Astrocyte (in vitro differentiated cells and primary cell): Measurements from ENCODE around the gene MRPS23. TPM values are rescaled to one million over a fixed set of nuclear protein-coding genes. Genes with fewer than 3 reads are reported as not detected.

Experiments used
- DNase-seq: peaks from one replicate; pipeline ENCODE4 v3.0.0-alpha.2; 2010; ENCODE audit warnings: low read depth
- FAIRE-seq: peaks from 2 replicates; lab custom pipeline; 2011; peaks lifted over from hg19 to GRCh38; lab: Jason Lieb, UNC
- H2AFZ ChIP-seq: 2 replicates; pipeline ENCODE4 v1.6.0; 2012; ENCODE audit warnings: low read depth, low read length, inconsistent platforms
- H3K27ac ChIP-seq: 2 replicates; pipeline ENCODE4 v1.5.1; 2011; ENCODE audit warnings: low read depth, low read length, inconsistent platforms
- H3K27me3 ChIP-seq: 2 replicates; pipeline ENCODE4 v1.6.0; 2011; ENCODE audit warnings: low read length, inconsistent platforms; ENCODE audit not compliant: insufficient read depth
- H3K36me3 ChIP-seq: 2 replicates; pipeline ENCODE4 v1.5.1; 2011; ENCODE audit warnings: low read length, inconsistent platforms; ENCODE audit not compliant: insufficient read depth
- H3K4me1 ChIP-seq: 2 replicates; pipeline ENCODE4 v1.5.1; 2011; ENCODE audit warnings: low read length, inconsistent platforms; ENCODE audit not compliant: insufficient read depth
- H3K4me2 ChIP-seq: 2 replicates; pipeline ENCODE4 v1.6.0; 2012; ENCODE audit warnings: low read length, inconsistent platforms
- H3K4me3 ChIP-seq: 2 replicates; pipeline ENCODE4 v1.5.1; 2011; ENCODE audit warnings: low read depth, mild to moderate bottlenecking, low read length, inconsistent platforms; ENCODE audit not compliant: insufficient read depth
- H3K79me2 ChIP-seq: 2 replicates; pipeline ENCODE4 v1.6.0; 2012; ENCODE audit warnings: mild to moderate bottlenecking, low read length, inconsistent platforms; ENCODE audit not compliant: insufficient read depth
- H3K9ac ChIP-seq: 2 replicates; pipeline ENCODE4 v1.6.0; 2012; ENCODE audit warnings: mild to moderate bottlenecking, low read length, inconsistent platforms
- H3K9me3 ChIP-seq: 2 replicates; pipeline ENCODE4 v1.5.1; 2012; ENCODE audit warnings: low read depth, mild to moderate bottlenecking, low read length, inconsistent platforms; ENCODE audit not compliant: insufficient read depth
- H4K20me1 ChIP-seq: 2 replicates; pipeline ENCODE4 v1.6.0; 2012; ENCODE audit warnings: low read length, inconsistent platforms; ENCODE audit not compliant: insufficient read depth
- H3K27ac Mint-ChIP-seq: one replicate; pipeline ENCODE4 v1.8.0; 2021; ENCODE audit warnings: mild to moderate bottlenecking, mixed read lengths; ENCODE audit not compliant: unreplicated experiment
- H3K27me3 Mint-ChIP-seq: one replicate; pipeline ENCODE4 v1.8.0; 2021; ENCODE audit warnings: low read depth, mixed read lengths; ENCODE audit not compliant: unreplicated experiment
- H3K36me3 Mint-ChIP-seq: one replicate; pipeline ENCODE4 v1.8.0; 2021; ENCODE audit warnings: low read depth, mixed read lengths; ENCODE audit not compliant: unreplicated experiment
- H3K4me1 Mint-ChIP-seq: one replicate; pipeline ENCODE4 v1.8.0; 2021; ENCODE audit warnings: low read depth, mixed read lengths; ENCODE audit not compliant: unreplicated experiment
- H3K4me3 Mint-ChIP-seq: one replicate; pipeline ENCODE4 v1.8.0; 2021; ENCODE audit warnings: mild to moderate bottlenecking, moderate library complexity, mixed read lengths; ENCODE audit not compliant: unreplicated experiment
- H3K9me3 Mint-ChIP-seq: one replicate; pipeline ENCODE4 v1.8.0; 2021; ENCODE audit warnings: mild to moderate bottlenecking, mixed read lengths; ENCODE audit not compliant: unreplicated experiment
- CTCF ChIP-seq: IDR thresholded peaks from 2 replicates; pipeline ENCODE4 v1.5.1; 2011; ENCODE audit warnings: low read depth, mild to moderate bottlenecking, inconsistent platforms, low read length, moderate library complexity; ENCODE audit not compliant: insufficient read depth
- EZH2 ChIP-seq: IDR thresholded peaks from 2 replicates; pipeline ENCODE4 v1.6.1; 2012; ENCODE audit warnings: mild to moderate bottlenecking, low read length, inconsistent platforms; ENCODE audit not compliant: insufficient read depth
- total RNA-seq: library from RNA; stranded (reverse); gene quantifications from 2 replicates; pipeline ENCODE4 v1.2.1, GENCODE V29; 2021

The MRPS23 gene
- total RNA-seq, 1 donor from 2014 or later: 61.3 TPM

- DNase-seq (peak; percentile 91), FAIRE-seq (peak; percentile 89)
- H3K4me1 ChIP-seq: peaks cover 34% of the 10 kb centered on the region
- peaks cover 7% of the 10 kb centered on the region for H3K36me3 ChIP-seq
- TF ChIP-seq CTCF (peak; percentile 34), EZH2 (no peak)
- no peak overlapping the region for H3K4me3 Mint-ChIP-seq
- no peaks in the 10 kb centered on the region for H4K20me1 ChIP-seq
- no peaks in the 10 kb centered on the region for H3K9me3 ChIP-seq
- no peaks in the 10 kb centered on the region for H3K27me3 ChIP-seq
- H3K4me3 ChIP-seq: no peak overlapping the region
- H3K79me2 ChIP-seq: no peaks in the 10 kb centered on the region
- H3K9me3 Mint-ChIP-seq: no peaks in the 10 kb centered on the region
- H3K27me3 Mint-ChIP-seq: no peaks in the 10 kb centered on the region
- H3K27ac ChIP-seq: peak overlapping the region; percentile 79
- H2AFZ ChIP-seq: peak overlapping the region; percentile 62
- H3K36me3 Mint-ChIP-seq: peaks cover 24% of the 10 kb centered on the region
- H3K4me2 ChIP-seq: peak overlapping the region; percentile 77
- peak overlapping the region; percentile 60 for H3K9ac ChIP-seq
- peak overlapping the region; percentile 95 for H3K27ac Mint-ChIP-seq
- H3K4me1 Mint-ChIP-seq: peaks cover 52% of the 10 kb centered on the region
These were observed 18.4 kb upstream of the MRPS23 start for GRCh38 chr17:57868007-57868909.

GRCh38 chr17:57867126-57867525 is 17.3 kb upstream of the MRPS23 start:
- no peaks in the 10 kb centered on the region for H3K9me3 Mint-ChIP-seq
- H3K27ac ChIP-seq: no peak overlapping the region
- no peak overlapping the region for H3K4me2 ChIP-seq
- no peaks in the 10 kb centered on the region for H3K9me3 ChIP-seq
- no peaks in the 10 kb centered on the region for H3K79me2 ChIP-seq
- peaks cover 7% of the 10 kb centered on the region for H3K36me3 ChIP-seq
- peak overlapping the region; percentile 95 for H3K27ac Mint-ChIP-seq
- peaks cover 33% of the 10 kb centered on the region for H3K4me1 ChIP-seq
- no peaks in the 10 kb centered on the region for H3K27me3 ChIP-seq
- peaks cover 48% of the 10 kb centered on the region for H3K4me1 Mint-ChIP-seq
- H3K27me3 Mint-ChIP-seq: no peaks in the 10 kb centered on the region
- no peaks in the 10 kb centered on the region for H4K20me1 ChIP-seq
- no peak overlapping the region for H3K4me3 ChIP-seq
- no peak overlapping the region for H2AFZ ChIP-seq
- TF ChIP-seq EZH2 (no peak), CTCF (no peak)
- H3K36me3 Mint-ChIP-seq: peaks cover 25% of the 10 kb centered on the region
- H3K4me3 Mint-ChIP-seq: no peak overlapping the region
- H3K9ac ChIP-seq: peak overlapping the region; percentile 60
- FAIRE-seq: no peak
- no peak for DNase-seq

GRCh38 chr17:57866723-57867122 is 16.9 kb upstream of the MRPS23 start:
- H3K79me2 ChIP-seq: no peaks in the 10 kb centered on the region
- no peaks in the 10 kb centered on the region for H4K20me1 ChIP-seq
- no peak overlapping the region for H3K27ac ChIP-seq
- FAIRE-seq (no peak), DNase-seq (no peak)
- no peak overlapping the region for H3K4me3 ChIP-seq
- no peaks in the 10 kb centered on the region for H3K27me3 ChIP-seq
- Mint-ChIP-seq H3K27me3 (no peaks in the 10 kb centered on the region), H3K4me3 (no peak overlapping the region), H3K9me3 (no peaks in the 10 kb centered on the region), H3K27ac (no peak overlapping the region), H3K36me3 (peaks cover 25% of the 10 kb centered on the region), H3K4me1 (peaks cover 46% of the 10 kb centered on the region)
- no peak overlapping the region for H2AFZ ChIP-seq
- no peaks in the 10 kb centered on the region for H3K9me3 ChIP-seq
- TF ChIP-seq EZH2: no peak
- no peak for TF ChIP-seq CTCF
- H3K9ac ChIP-seq: no peak overlapping the region
- peaks cover 36% of the 10 kb centered on the region for H3K4me1 ChIP-seq
- no peak overlapping the region for H3K4me2 ChIP-seq
- H3K36me3 ChIP-seq: peaks cover 7% of the 10 kb centered on the region
